Measurements from ENCODE around the gene WWC1.
"Not testable (repeated sequence)": the region's sequence is repeated elsewhere in the genome, so short reads cannot be mapped to it uniquely, and the experiment has no call there.

The WWC1 gene

GRCh38 chr5:168301593-168302390, 10.3 kb downstream of the WWC1 start:
- H3K9me3 ChIP-seq (ENCODE audit: insufficient read depth, low read depth, low read length) = no peaks in the 10 kb centered on the region
- H3K27ac ChIP-seq (ENCODE audit: low read length) = no peak overlapping the region
- H3K27me3 ChIP-seq (ENCODE audit: insufficient read depth, low read length) = no peaks in the 10 kb centered on the region
- no peak overlapping the region for H3K9ac ChIP-seq (ENCODE audit: low read depth, low read length)
- H3K4me1 ChIP-seq (ENCODE audit: insufficient read depth, low read length) = peaks cover 43% of the 10 kb centered on the region
- no peak overlapping the region for H3K4me3 ChIP-seq (ENCODE audit: low read length)
- H3K36me3 ChIP-seq (ENCODE audit: insufficient read depth, low read depth, low read length) = no peaks in the 10 kb centered on the region

- Histone ChIP-seq H3K27ac (ENCODE audit: low read length) (no peak overlapping the region), H3K4me1 (ENCODE audit: insufficient read depth, low read length) (peaks cover 40% of the 10 kb centered on the region), H3K9me3 (ENCODE audit: insufficient read depth, low read depth, low read length) (no peaks in the 10 kb centered on the region), H3K9ac (ENCODE audit: low read depth, low read length) (no peak overlapping the region), H3K4me3 (ENCODE audit: low read length) (no peak overlapping the region), H3K36me3 (ENCODE audit: insufficient read depth, low read depth, low read length) (no peaks in the 10 kb centered on the region), H3K27me3 (ENCODE audit: insufficient read depth, low read length) (0 out of 2 replicates have a peak, but pooled peaks cover 2% of the 10 kb centered on the region)
Observed at GRCh38 chr5:168302785-168303184, 11.3 kb downstream of the WWC1 start.

- Histone ChIP-seq H3K9me3 (ENCODE audit: insufficient read depth, low read depth, low read length) (no peaks in the 10 kb centered on the region), H3K4me3 (ENCODE audit: low read length) (no peak overlapping the region), H3K36me3 (ENCODE audit: insufficient read depth, low read depth, low read length) (no peaks in the 10 kb centered on the region), H3K27ac (ENCODE audit: low read length) (no peak overlapping the region), H3K9ac (ENCODE audit: low read depth, low read length) (no peak overlapping the region), H3K27me3 (ENCODE audit: insufficient read depth, low read length) (peaks cover 9% of the 10 kb centered on the region), H3K4me1 (ENCODE audit: insufficient read depth, low read length) (peaks cover 40% of the 10 kb centered on the region)
Observed at GRCh38 chr5:168303393-168304025, 12.1 kb downstream of the WWC1 start.

GRCh38 chr5:168304349-168304748, 12.9 kb downstream of the WWC1 start:
- peaks cover 14% of the 10 kb centered on the region for H3K27me3 ChIP-seq (ENCODE audit: insufficient read depth, low read length)
- H3K4me1 ChIP-seq (ENCODE audit: insufficient read depth, low read length) = peaks cover 36% of the 10 kb centered on the region
- H3K4me3 ChIP-seq (ENCODE audit: low read length) = no peak overlapping the region
- no peak overlapping the region for H3K27ac ChIP-seq (ENCODE audit: low read length)
- no peak overlapping the region for H3K9ac ChIP-seq (ENCODE audit: low read depth, low read length)
- H3K36me3 ChIP-seq (ENCODE audit: insufficient read depth, low read depth, low read length) = no peaks in the 10 kb centered on the region
- no peaks in the 10 kb centered on the region for H3K9me3 ChIP-seq (ENCODE audit: insufficient read depth, low read depth, low read length)

- Histone ChIP-seq H3K9me3 (ENCODE audit: insufficient read depth, low read depth, low read length) (no peaks in the 10 kb centered on the region), H3K36me3 (ENCODE audit: insufficient read depth, low read depth, low read length) (no peaks in the 10 kb centered on the region), H3K9ac (ENCODE audit: low read depth, low read length) (no peak overlapping the region), H3K4me3 (ENCODE audit: low read length) (no peak overlapping the region), H3K27me3 (ENCODE audit: insufficient read depth, low read length) (peaks cover 14% of the 10 kb centered on the region), H3K27ac (ENCODE audit: low read length) (no peak overlapping the region), H3K4me1 (ENCODE audit: insufficient read depth, low read length) (peaks cover 27% of the 10 kb centered on the region)
Observed at GRCh38 chr5:168305281-168305680, 13.8 kb downstream of the WWC1 start.

- Histone ChIP-seq H3K9ac (ENCODE audit: low read depth, low read length) (no peak overlapping the region), H3K9me3 (ENCODE audit: insufficient read depth, low read depth, low read length) (no peaks in the 10 kb centered on the region), H3K27ac (ENCODE audit: low read length) (no peak overlapping the region), H3K36me3 (ENCODE audit: insufficient read depth, low read depth, low read length) (no peaks in the 10 kb centered on the region), H3K4me1 (ENCODE audit: insufficient read depth, low read length) (peaks cover 15% of the 10 kb centered on the region), H3K27me3 (ENCODE audit: insufficient read depth, low read length) (peaks cover 14% of the 10 kb centered on the region), H3K4me3 (ENCODE audit: low read length) (no peak overlapping the region)
Observed at GRCh38 chr5:168307022-168307421, 15.6 kb downstream of the WWC1 start.

GRCh38 chr5:168307925-168308584, 16.6 kb downstream of the WWC1 start:
- Histone ChIP-seq H3K36me3 (ENCODE audit: insufficient read depth, low read depth, low read length) (no peaks in the 10 kb centered on the region), H3K4me3 (ENCODE audit: low read length) (no peak overlapping the region), H3K4me1 (ENCODE audit: insufficient read depth, low read length) (peaks cover 7% of the 10 kb centered on the region; the same call in 1 of the 2 replicates), H3K27me3 (ENCODE audit: insufficient read depth, low read length) (peaks cover 14% of the 10 kb centered on the region), H3K9me3 (ENCODE audit: insufficient read depth, low read depth, low read length) (no peaks in the 10 kb centered on the region), H3K9ac (ENCODE audit: low read depth, low read length) (no peak overlapping the region), H3K27ac (ENCODE audit: low read length) (no peak overlapping the region)

- no peaks in the 10 kb centered on the region for H3K4me1 ChIP-seq (ENCODE audit: insufficient read depth, low read length)
- H3K27ac ChIP-seq (ENCODE audit: low read length) = no peak overlapping the region
- H3K27me3 ChIP-seq (ENCODE audit: insufficient read depth, low read length) = peaks cover 14% of the 10 kb centered on the region
- no peak overlapping the region for H3K4me3 ChIP-seq (ENCODE audit: low read length)
- H3K36me3 ChIP-seq (ENCODE audit: insufficient read depth, low read depth, low read length) = no peaks in the 10 kb centered on the region
- H3K9ac ChIP-seq (ENCODE audit: low read depth, low read length) = no peak overlapping the region
- no peaks in the 10 kb centered on the region for H3K9me3 ChIP-seq (ENCODE audit: insufficient read depth, low read depth, low read length)
Observed at GRCh38 chr5:168308976-168309598, 17.6 kb downstream of the WWC1 start.

- Histone ChIP-seq H3K4me1 (ENCODE audit: insufficient read depth, low read length) (peaks cover 10% of the 10 kb centered on the region; the same call in 1 of the 2 replicates), H3K27me3 (ENCODE audit: insufficient read depth, low read length) (peaks cover 14% of the 10 kb centered on the region)
- not testable (repeated sequence) for H3K36me3 ChIP-seq (ENCODE audit: insufficient read depth, low read depth, low read length); H3K9ac ChIP-seq (ENCODE audit: low read depth, low read length); H3K4me3 ChIP-seq (ENCODE audit: low read length); H3K27ac ChIP-seq (ENCODE audit: low read length); H3K9me3 ChIP-seq (ENCODE audit: insufficient read depth, low read depth, low read length)
Observed at GRCh38 chr5:168310541-168310940, 19.1 kb downstream of the WWC1 start.

GRCh38 chr5:168311061-168311566, 19.7 kb downstream of the WWC1 start:
- Histone ChIP-seq H3K9me3 (ENCODE audit: insufficient read depth, low read depth, low read length) (no peaks in the 10 kb centered on the region), H3K27ac (ENCODE audit: low read length) (no peak overlapping the region), H3K4me3 (ENCODE audit: low read length) (no peak overlapping the region), H3K4me1 (ENCODE audit: insufficient read depth, low read length) (peaks cover 12% of the 10 kb centered on the region; the same call in 1 of the 2 replicates), H3K9ac (ENCODE audit: low read depth, low read length) (no peak overlapping the region), H3K36me3 (ENCODE audit: insufficient read depth, low read depth, low read length) (no peaks in the 10 kb centered on the region), H3K27me3 (ENCODE audit: insufficient read depth, low read length) (peaks cover 14% of the 10 kb centered on the region)

- Histone ChIP-seq H3K4me1 (ENCODE audit: insufficient read depth, low read length) (peaks cover 18% of the 10 kb centered on the region; the same call in 1 of the 2 replicates), H3K36me3 (ENCODE audit: insufficient read depth, low read depth, low read length) (no peaks in the 10 kb centered on the region), H3K9ac (ENCODE audit: low read depth, low read length) (no peak overlapping the region), H3K27me3 (ENCODE audit: insufficient read depth, low read length) (peaks cover 12% of the 10 kb centered on the region), H3K4me3 (ENCODE audit: low read length) (no peak overlapping the region), H3K9me3 (ENCODE audit: insufficient read depth, low read depth, low read length) (no peaks in the 10 kb centered on the region), H3K27ac (ENCODE audit: low read length) (no peak overlapping the region)
Observed at GRCh38 chr5:168312606-168313295, 21.3 kb downstream of the WWC1 start.

All from iPS-20b (cell line).